IPS-20b (cell line): ENCODE data around the gene TRIM25.

Experiments
- H3K27ac ChIP-seq: one replicate; pipeline ENCODE4 v1.5.1; 2013; ENCODE audit warnings: low read length
- H3K27me3 ChIP-seq: 2 replicates; pipeline ENCODE4 v1.6.1; 2013; ENCODE audit warnings: mild to moderate bottlenecking, low read length, inconsistent platforms; ENCODE audit not compliant: insufficient read depth
- H3K36me3 ChIP-seq: 2 replicates; pipeline ENCODE4 v1.6.1; 2013; ENCODE audit warnings: low read depth, mild to moderate bottlenecking, inconsistent platforms, low read length, moderate library complexity; ENCODE audit not compliant: insufficient read depth
- H3K4me1 ChIP-seq: 2 replicates; pipeline ENCODE4 v1.6.1; 2013; ENCODE audit warnings: mild to moderate bottlenecking, control low read depth, inconsistent platforms, low read length, moderate library complexity; ENCODE audit not compliant: insufficient read depth
- H3K4me3 ChIP-seq: 2 replicates; pipeline ENCODE4 v1.5.1; 2013; ENCODE audit warnings: mild to moderate bottlenecking, low read length, inconsistent platforms
- H3K9ac ChIP-seq: 2 replicates; pipeline ENCODE4 v1.6.1; 2013; ENCODE audit warnings: low read depth, mild to moderate bottlenecking, inconsistent platforms, low read length, moderate library complexity
- H3K9me3 ChIP-seq: 2 replicates; pipeline ENCODE4 v1.6.1; 2013; ENCODE audit warnings: mild to moderate bottlenecking, low read depth, low read length, inconsistent platforms; ENCODE audit not compliant: insufficient read depth

Gene TRIM25

GRCh38 chr17:56937687-56938086 lies 23.8 kb upstream of the TRIM25 start:
- Histone ChIP-seq H3K36me3 (peaks cover 69% of the 10 kb centered on the region), H3K9ac (no peak overlapping the region), H3K4me3 (no peak overlapping the region), H3K9me3 (peaks cover under 1% of the 10 kb centered on the region; the same call in 1 of the 2 replicates), H3K4me1 (no peaks in the 10 kb centered on the region), H3K27me3 (no peaks in the 10 kb centered on the region), H3K27ac (no peak overlapping the region)

DNA sequence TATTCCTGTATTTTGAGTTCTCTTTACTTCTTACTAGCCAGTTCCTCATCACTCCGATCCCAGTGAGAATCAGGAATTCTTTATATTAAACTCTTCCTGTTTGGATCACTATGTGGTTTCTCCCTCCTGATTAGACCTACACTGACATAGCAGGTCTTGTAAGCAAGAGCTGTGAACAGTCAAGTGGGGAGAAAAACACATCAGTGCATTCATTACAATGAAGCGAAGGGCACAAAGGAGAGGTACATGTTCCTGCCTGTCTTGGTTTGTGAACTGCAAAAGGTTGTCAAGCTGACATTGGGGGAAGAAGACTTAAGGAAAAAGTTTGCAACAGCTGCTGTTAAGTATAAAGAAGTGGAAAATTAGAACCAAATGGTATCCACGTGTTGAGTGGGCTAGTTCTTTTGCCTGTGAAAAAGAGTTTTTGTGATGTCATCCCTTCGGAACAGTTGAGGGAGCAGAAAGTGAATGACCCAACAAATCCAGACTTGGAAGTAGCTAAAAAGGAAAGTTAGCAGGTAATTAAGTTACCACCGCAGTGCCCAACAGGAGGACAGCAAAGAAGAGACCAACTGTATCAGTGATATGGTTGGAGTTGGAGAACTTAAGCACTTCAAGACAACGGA lies 23.0 kb upstream of the TRIM25 start:
- H3K9ac ChIP-seq = no peak overlapping the region
- no peak overlapping the region for H3K4me3 ChIP-seq
- peaks cover 9% of the 10 kb centered on the region; the same call in 1 of the 2 replicates for H3K9me3 ChIP-seq
- no peak overlapping the region for H3K27ac ChIP-seq
- no peaks in the 10 kb centered on the region for H3K4me1 ChIP-seq
- H3K27me3 ChIP-seq = no peaks in the 10 kb centered on the region
- peaks cover 63% of the 10 kb centered on the region for H3K36me3 ChIP-seq

GRCh38 chr17:56935461-56935860 lies 21.6 kb upstream of the TRIM25 start:
- H3K27me3 ChIP-seq = no peaks in the 10 kb centered on the region
- H3K4me1 ChIP-seq = no peaks in the 10 kb centered on the region
- no peak overlapping the region for H3K4me3 ChIP-seq
- H3K36me3 ChIP-seq = peaks cover 51% of the 10 kb centered on the region
- H3K9me3 ChIP-seq = peaks cover 23% of the 10 kb centered on the region
- H3K9ac ChIP-seq = no peak overlapping the region
- no peak overlapping the region for H3K27ac ChIP-seq

- Histone ChIP-seq H3K36me3 (peaks cover 44% of the 10 kb centered on the region), H3K9ac (no peak overlapping the region), H3K27ac (no peak overlapping the region), H3K4me1 (no peaks in the 10 kb centered on the region), H3K9me3 (peaks cover 33% of the 10 kb centered on the region), H3K27me3 (no peaks in the 10 kb centered on the region), H3K4me3 (no peak overlapping the region)
Observed at GRCh38 chr17:56934280-56934679, 20.4 kb upstream of the TRIM25 start.

GRCh38 chr17:56933868-56934267 lies 20.0 kb upstream of the TRIM25 start:
- Histone ChIP-seq H3K27ac (no peak overlapping the region), H3K4me1 (no peaks in the 10 kb centered on the region), H3K9ac (no peak overlapping the region), H3K9me3 (peaks cover 37% of the 10 kb centered on the region), H3K36me3 (peaks cover 41% of the 10 kb centered on the region), H3K27me3 (no peaks in the 10 kb centered on the region), H3K4me3 (no peak overlapping the region)

DNA sequence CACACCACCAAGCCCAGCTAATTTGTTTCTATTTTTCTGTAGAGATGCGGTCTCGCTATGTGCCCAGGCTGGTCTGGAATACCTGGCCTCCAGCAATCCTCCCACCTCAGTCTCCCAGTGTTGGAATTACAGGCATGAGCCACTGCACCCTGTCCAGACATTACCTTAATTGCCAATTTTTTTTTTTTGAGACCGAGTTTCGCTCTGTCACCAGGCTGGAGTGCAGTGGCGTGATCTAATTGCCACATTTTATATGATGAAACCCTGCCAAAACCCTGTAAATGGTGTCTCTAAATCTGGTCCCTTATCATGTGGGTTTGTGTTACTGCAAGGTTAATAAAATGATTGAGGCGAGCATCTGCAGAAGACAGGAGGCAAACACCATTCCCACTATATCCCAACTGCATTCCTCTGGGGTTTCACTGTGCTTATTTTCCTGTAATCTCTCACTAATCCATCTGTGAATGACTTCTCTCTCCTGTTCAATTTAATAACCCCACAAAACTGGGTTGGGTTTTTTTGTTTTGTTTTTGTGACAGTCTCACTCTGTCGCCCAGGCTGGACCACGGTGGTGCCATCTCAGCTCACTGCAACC lies 19.4 kb upstream of the TRIM25 start:
- Histone ChIP-seq H3K9me3 (peaks cover 43% of the 10 kb centered on the region), H3K36me3 (peaks cover 35% of the 10 kb centered on the region), H3K9ac (no peak overlapping the region), H3K4me3 (no peak overlapping the region), H3K27me3 (no peaks in the 10 kb centered on the region), H3K4me1 (no peaks in the 10 kb centered on the region), H3K27ac (no peak overlapping the region)

DNA sequence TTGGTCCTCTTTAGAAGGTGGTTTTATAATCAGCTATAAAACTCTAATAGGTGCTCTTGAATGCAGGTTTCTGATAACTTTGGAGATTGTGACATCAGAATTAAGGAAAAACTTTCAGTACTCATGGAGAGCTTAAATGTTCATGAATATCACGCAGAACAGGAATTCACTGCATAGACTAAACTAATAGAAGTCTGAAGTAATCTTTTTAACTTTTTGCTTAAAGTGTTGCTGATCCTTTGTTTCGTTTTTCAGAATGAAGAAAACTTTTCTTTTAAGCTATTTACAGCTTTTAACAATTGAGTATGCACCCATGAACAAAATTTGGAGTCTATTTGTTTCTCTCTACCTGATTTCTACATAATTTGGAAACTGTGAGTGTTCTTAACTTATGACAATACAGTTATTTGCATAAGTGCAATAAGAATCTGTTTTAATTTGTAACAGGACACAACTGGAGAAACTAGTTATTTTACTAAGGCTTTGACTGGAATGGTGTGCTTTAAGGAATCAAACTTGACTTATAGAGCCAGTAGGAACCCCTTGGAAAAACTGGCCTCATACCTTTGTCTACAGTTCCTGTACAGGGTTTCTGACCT lies 17.0 kb upstream of the TRIM25 start:
- H3K4me1 ChIP-seq = peaks cover 16% of the 10 kb centered on the region
- H3K27ac ChIP-seq = no peak overlapping the region
- peaks cover 44% of the 10 kb centered on the region for H3K9me3 ChIP-seq
- H3K36me3 ChIP-seq = peaks cover 14% of the 10 kb centered on the region
- no peak overlapping the region for H3K4me3 ChIP-seq
- no peak overlapping the region for H3K9ac ChIP-seq
- no peaks in the 10 kb centered on the region for H3K27me3 ChIP-seq

GRCh38 chr17:56929362-56929969 lies 15.6 kb upstream of the TRIM25 start:
- H3K9me3 ChIP-seq = peaks cover 44% of the 10 kb centered on the region
- H3K27me3 ChIP-seq = no peaks in the 10 kb centered on the region
- H3K36me3 ChIP-seq = peaks cover 8% of the 10 kb centered on the region

DNA sequence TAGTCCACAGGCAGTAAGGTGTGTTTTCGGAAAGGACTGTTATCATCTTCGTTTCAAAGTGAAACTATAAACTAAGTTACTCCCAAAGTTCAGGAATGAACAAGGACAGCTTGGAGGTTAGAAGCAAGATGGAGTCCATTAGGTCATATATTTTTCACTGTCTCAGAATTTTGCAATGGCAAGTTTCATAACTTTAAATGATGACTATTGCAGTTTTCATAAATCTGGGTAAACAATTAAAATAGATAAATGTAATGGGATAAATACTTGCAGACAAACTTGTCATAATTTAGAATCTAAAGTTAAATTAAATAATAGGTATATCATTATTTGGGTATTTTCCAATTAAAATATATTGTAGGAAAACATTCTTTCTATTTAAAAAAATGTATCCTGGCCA lies 14.7 kb upstream of the TRIM25 start:
- Histone ChIP-seq H3K27me3 (no peaks in the 10 kb centered on the region), H3K4me1 (peaks cover 17% of the 10 kb centered on the region), H3K9me3 (peaks cover 44% of the 10 kb centered on the region), H3K36me3 (no peaks in the 10 kb centered on the region; the same call in 1 of the 2 replicates), H3K9ac (no peak overlapping the region), H3K27ac (no peak overlapping the region), H3K4me3 (no peak overlapping the region; the same call in 1 of the 2 replicates)

More at GRCh38 chr17:56929362-56929969, 15.6 kb upstream of the TRIM25 start:
- Histone ChIP-seq H3K27ac (no peak overlapping the region), H3K4me1 (peaks cover 17% of the 10 kb centered on the region), H3K9ac (no peak overlapping the region), H3K4me3 (no peak overlapping the region)

DNA sequence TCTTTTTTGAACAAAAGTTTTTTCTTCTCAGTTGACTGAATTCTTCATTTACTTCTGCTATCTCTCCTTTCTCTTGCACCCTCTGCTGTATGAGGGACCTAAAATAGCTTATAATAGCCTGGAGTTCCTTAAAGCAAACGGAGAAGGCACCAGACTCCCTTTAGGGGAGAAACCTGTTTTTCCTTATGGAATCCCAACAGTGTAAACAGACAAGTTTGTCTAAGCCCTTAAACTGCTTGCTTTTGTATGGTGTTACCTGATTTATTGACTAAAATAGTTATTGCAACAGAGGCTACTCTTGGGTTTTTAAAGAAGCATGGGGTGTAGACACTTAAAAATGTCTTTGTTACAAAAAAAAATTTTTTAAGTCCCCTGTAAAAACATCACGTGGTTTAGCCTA lies 12.9 kb upstream of the TRIM25 start:
- Histone ChIP-seq H3K36me3 (no peaks in the 10 kb centered on the region; the same call in 1 of the 2 replicates), H3K27ac (peak overlapping the region; percentile 89), H3K4me1 (peaks cover 17% of the 10 kb centered on the region), H3K9ac (peak overlapping the region; percentile 63; the same call in 1 of the 2 replicates), H3K4me3 (peak overlapping the region; percentile 55), H3K9me3 (peaks cover 34% of the 10 kb centered on the region), H3K27me3 (no peaks in the 10 kb centered on the region)

- Histone ChIP-seq H3K36me3 (no peaks in the 10 kb centered on the region; the same call in 1 of the 2 replicates), H3K4me1 (peaks cover 17% of the 10 kb centered on the region), H3K27ac (peak overlapping the region; percentile 89), H3K9ac (peak overlapping the region; percentile 63; the same call in 1 of the 2 replicates), H3K27me3 (no peaks in the 10 kb centered on the region), H3K4me3 (peak overlapping the region; percentile 55), H3K9me3 (peaks cover 29% of the 10 kb centered on the region)
Observed at GRCh38 chr17:56926270-56926669, 12.4 kb upstream of the TRIM25 start.
